GM18951 (cell line): ENCODE measurements around the gene ACOT13.
"Not testable (repeated sequence)": the region's sequence is repeated elsewhere in the genome, so short reads cannot be mapped to it uniquely, and the experiment has no call there.

Experiments used
- POLR2A ChIP-seq: IDR thresholded peaks from 4 replicates; pipeline ENCODE4 v1.6.1; 2011; ENCODE audit warnings: mild to moderate bottlenecking; ENCODE audit not compliant: insufficient read length, insufficient read depth; ENCODE audit errors: extremely low read depth
- in situ Hi-C: fragments of 300-500 bp; cut with MboI; formaldehyde crosslinking; loops from one replicate; pipeline ENCODE4 v1.12.0; 2022; ENCODE audit warnings: low sequenced_read_pairs, mixed read lengths, inconsistent platforms; ENCODE audit not compliant: unreplicated experiment

The ACOT13 gene

DNA sequence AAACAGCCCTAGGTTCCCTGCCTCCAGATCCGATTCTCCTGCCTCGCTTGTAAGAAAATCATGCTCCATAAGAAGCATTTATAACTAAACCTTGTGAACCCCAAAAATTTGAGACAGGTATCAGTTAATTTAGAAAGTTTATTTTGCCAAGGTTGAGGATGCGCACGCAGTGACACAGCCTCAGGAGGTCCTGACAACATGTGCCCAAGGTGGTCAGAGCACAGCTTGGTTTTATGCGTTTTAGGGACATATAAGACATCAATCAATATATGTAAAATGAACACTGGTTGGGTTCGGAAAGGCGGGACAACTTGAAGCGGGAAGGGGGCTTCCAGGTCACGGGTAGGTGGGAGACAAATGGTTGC lies 2.1 kb downstream of the ACOT13 start:
- no peak for TF ChIP-seq POLR2A
- in situ Hi-C loops = no loop called here

GRCh38 chr6:24670492-24670891 lies 3.6 kb downstream of the ACOT13 start:
- in situ Hi-C loops = not testable (repeated sequence)

- in situ Hi-C loops = not testable (repeated sequence)
Observed at GRCh38 chr6:24671077-24671476, 4.2 kb downstream of the ACOT13 start.

DNA sequence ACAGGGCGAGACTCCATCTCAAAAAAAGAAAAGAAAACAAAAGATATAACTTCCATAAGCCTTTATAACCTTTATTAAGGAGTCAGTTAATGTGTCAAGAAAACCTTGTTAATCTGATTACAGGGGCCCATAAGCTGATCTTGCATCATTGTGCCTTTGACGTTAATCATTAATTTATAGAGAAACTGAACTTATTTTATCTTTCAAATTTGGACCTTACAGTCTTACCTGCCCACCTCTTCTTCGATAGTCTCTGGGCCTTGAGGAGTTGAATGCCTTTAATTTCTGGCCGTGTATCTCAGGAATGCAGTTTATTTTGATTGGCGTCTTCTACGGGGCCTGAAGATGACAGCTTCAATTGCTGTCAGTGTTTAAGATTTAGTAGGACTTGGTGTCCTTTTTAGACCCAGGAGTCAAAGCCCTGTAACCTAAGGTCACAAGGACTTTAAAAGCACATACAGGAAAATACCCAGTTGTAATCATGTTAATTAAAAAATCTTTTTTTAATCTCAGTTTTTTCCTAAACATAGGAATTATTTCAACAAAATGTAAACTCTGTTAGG lies 5.8 kb downstream of the ACOT13 start:
- TF ChIP-seq POLR2A = no peak

DNA sequence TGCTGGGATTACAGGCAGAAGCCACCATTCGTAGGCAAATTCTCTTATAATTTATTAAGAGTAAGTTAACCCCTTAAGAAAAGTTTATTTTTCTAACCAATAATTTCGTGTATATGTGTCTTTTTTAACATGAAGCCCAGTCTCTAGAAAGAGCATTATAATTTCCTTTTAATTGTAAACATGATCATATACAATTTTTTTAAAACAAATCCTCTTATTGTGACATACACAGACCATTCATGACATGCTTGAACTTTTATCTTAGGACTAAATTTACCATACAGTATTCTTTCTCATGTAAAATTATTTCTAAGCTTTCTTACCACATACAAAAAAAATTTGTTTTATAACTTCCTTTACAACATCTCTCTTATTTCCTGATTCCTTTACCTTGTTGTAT lies 6.7 kb downstream of the ACOT13 start:
- in situ Hi-C loops = no loop called here
- TF ChIP-seq POLR2A = no peak

More for the DNA sequence above, 5.8 kb downstream of the ACOT13 start:
- in situ Hi-C loops = no loop called here

- in situ Hi-C loops = not testable (repeated sequence)
Observed at GRCh38 chr6:24678792-24679352, 12.0 kb downstream of the ACOT13 start.

GRCh38 chr6:24680582-24680981 lies 13.7 kb downstream of the ACOT13 start:
- TF ChIP-seq POLR2A = no peak
- in situ Hi-C loops = no loop called here

DNA sequence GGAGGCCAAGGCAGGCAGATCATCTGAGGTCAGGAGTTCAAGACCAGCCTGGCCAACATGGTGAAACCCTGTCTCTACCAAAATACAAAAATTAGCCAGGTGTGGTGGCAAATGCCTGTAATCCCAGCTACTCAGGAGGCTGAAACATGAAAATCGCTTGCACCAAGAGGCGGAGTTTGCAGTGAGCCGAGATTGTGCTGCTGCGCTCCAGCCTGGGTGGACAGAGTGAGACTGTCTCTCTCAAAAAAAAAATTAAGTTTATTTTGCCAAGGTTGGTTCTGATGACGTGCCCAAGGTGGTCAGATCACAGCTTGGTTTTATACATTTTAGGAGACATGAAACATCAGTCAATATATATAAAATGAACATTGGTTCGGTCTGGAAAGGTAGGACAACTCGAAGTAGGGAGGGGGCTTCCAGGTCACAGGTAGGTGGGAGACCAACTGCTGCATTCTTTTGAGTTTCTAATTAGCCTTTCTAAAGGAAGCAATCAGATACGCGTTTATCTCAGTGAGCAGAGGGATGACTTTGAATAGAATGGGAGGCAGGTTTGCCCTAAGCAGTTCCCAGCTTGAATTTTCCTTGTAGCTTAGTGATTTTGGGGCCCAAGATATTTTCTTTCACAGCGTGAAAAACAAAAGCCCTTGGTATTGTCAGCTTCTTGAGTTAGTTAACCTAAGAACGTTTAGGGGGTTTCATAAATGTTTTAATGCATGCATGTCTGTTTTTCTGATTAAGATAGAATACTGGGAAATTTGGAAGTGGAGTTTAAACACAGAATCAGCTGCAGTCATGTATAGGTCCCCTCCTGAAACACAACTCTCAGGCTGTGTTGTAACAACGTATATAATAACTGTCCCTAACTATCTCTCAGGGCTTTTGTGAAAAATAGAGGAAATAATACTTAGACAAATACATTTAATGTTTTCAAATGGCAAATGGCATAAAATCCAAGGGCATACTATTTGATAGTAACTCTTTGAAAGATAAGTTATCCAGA lies 16.7 kb downstream of the ACOT13 start:
- in situ Hi-C loops = no loop called here
- no peak for TF ChIP-seq POLR2A

DNA sequence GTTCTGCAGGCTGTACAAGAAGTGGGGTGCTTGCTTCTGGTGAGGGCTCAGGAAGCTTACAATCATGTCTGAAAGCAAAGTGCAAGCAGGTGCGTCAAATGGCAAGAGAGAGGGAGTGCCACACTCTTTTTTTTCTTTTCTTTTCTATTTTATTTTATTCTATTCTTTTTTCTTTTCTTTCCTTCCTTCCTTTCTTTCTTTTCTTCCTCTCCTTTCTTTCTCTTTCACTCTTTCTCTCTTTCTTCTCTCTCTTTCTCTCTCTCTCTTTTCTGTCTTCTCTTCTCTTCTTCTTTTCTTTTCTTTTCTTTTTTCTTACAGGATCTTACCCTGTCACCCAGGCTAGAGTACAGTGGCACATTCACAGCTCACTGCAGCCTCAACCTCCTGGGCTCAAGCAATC lies 19.5 kb downstream of the ACOT13 start:
- TF ChIP-seq POLR2A = no peak
- in situ Hi-C loops = no loop called here

GRCh38 chr6:24686946-24687345 lies 20.1 kb downstream of the ACOT13 start:
- no peak for TF ChIP-seq POLR2A
- in situ Hi-C loops = no loop called here

GRCh38 chr6:24689964-24690363 lies 23.1 kb downstream of the ACOT13 start:
- in situ Hi-C loops = loop anchor here (10.0 kb wide), 1 partner anchor 405 kb away; no protein-coding TSS in a partner anchor
- no peak for TF ChIP-seq POLR2A

- in situ Hi-C loops = loop anchor here (10.0 kb wide), 1 partner anchor 406 kb away; no protein-coding TSS in a partner anchor
- no peak for TF ChIP-seq POLR2A
Observed at GRCh38 chr6:24690593-24690992, 23.7 kb downstream of the ACOT13 start.

- in situ Hi-C loops = loop anchor here (10.0 kb wide), 1 partner anchor 407 kb away; no protein-coding TSS in a partner anchor
- TF ChIP-seq POLR2A = no peak
Observed at GRCh38 chr6:24691550-24691949, 24.7 kb downstream of the ACOT13 start.

GRCh38 chr6:24692003-24692402 lies 25.1 kb downstream of the ACOT13 start:
- in situ Hi-C loops = loop anchor here (10.0 kb wide), 1 partner anchor 407 kb away; no protein-coding TSS in a partner anchor
- TF ChIP-seq POLR2A = no peak
